ENCODE data around the gene ATAD1.
"Not testable (repeated sequence)": the region's sequence is repeated elsewhere in the genome, so short reads cannot be mapped to it uniquely, and the experiment has no call there.

ATAD1 gene

DNA sequence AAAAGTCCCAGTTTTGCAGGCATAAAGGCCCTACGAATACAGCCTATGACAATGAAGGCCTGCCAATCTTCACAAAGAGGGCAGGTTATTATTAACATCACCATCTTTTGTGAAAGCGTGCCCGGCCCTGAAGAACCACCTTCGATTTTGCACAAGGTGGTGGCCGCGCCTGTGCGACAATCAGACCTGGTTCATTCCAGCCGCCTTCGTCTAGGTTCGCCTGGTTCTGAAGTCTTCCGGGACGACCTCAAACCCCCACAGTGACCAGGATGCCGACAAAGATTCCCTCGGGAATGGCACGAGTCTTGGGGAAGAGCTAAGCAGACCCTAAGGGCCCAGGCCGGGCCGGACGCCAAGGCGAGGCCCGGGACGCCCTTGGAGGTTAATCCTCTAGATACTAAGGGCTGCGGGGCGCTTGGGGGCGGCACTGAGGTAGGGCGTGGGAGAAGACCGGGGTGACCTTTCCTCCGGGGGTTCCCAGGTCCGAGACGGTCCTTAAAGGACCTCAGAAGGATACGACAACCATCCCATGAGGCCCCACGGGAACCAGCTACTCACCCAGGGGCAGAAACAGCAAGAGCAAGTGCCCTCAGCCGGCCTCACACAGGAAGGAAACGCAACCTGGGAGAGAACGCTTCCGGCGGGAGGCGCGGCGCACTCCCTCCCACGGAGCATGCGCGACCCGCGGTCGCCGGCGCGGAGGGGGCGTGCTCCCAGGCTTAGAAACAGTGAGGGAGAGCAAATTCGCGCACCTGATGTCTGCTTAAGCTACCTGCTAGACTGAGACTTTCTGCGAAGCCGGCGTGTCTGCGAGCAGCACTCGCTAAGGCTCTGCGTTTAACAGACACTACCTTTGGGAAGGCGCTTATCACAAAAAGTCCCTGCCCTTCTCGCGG is at the start of gene ATAD1:
ATAD1 (minus strand) TSS at position 618 of the 896 bp plus-strand sequence. CDS start 3,627 bp downstream, outside the sequence.
- DNase-seq (ENCODE audit: low read depth) = peak; percentile 79

- DNase-seq (ENCODE audit: low read depth) = no peak
Observed at GRCh38 chr10:87867453-87867852, 49.4 kb upstream of the ATAD1 start.

DNA sequence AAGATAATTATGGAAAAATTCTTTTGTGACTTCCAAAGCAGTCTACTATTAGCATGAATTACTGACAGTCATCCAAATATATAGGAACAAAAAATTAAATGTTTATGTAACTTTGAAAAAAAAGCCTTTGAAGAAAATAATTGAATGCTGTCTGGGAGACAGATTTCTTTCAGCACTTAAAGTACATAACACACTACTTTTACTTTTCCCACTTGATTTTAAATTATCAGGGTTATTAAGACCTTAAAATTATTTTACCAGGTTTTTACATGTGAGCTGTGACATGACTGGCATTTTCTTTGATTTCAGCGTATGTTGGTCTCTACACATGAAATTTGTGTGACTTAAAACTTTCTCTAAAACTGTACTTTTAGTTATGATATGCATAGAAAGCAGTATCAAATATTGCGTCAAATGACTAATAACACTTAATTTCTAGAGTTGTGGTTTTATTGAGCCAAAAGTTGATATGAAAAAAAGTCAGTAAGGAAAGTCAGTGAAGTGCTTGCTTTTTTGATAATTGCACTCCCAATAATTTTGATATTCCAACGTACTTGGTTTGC is 48.5 kb upstream of the ATAD1 start:
- DNase-seq (ENCODE audit: low read depth) = no peak

DNA sequence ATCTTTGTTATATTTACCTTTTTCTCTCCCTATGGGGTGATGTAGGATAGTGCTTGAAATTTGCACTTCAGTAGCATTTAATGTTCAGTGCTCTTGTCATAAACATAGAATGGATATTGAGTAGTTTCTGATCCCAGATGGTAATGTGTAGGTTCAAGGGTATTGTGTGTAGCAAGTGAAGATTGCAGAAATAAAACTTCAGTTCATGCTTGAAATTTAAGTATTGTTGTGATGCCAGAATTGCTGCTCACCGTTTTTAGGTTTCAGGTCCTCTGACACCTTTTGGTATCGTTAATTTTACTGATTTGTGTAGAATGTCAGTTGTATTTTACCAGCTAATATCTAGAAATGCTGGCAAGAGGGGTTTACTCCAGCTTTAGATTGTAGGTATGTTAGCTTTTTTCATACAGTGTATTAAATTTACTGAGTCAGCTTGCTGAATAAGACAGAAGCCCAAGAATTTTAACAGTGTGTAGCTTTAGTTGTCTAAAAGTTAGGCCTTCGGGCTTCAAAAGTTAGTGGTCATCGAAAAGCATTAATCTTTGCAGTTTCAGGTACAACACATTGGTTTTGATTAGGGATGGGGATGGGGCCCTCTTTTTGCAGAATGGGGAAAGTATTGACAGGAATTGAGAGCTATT is 47.3 kb upstream of the ATAD1 start:
- no peak for DNase-seq (ENCODE audit: low read depth)

- no peak for DNase-seq (ENCODE audit: low read depth)
Observed at GRCh38 chr10:87864496-87865059, 46.6 kb upstream of the ATAD1 start.

DNA sequence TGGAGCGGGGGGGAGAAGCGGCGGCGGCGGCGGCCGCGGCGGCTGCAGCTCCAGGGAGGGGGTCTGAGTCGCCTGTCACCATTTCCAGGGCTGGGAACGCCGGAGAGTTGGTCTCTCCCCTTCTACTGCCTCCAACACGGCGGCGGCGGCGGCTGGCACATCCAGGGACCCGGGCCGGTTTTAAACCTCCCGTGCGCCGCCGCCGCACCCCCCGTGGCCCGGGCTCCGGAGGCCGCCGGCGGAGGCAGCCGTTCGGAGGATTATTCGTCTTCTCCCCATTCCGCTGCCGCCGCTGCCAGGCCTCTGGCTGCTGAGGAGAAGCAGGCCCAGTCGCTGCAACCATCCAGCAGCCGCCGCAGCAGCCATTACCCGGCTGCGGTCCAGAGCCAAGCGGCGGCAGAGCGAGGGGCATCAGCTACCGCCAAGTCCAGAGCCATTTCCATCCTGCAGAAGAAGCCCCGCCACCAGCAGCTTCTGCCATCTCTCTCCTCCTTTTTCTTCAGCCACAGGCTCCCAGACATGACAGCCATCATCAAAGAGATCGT is 46.0 kb upstream of the ATAD1 start:
- DNase-seq (ENCODE audit: low read depth) = peak; percentile 4

GRCh38 chr10:87863053-87863943 is 45.3 kb upstream of the ATAD1 start, which contains the start of the genes KLLN and PTEN:
Gene KLLN, minus strand, starts transcription at chr10:87863533. Its CDS starts 1,046 bp downstream, at chr10:87862487.
Gene PTEN, plus strand, starts transcription at chr10:87863625. Its CDS starts 845 bp downstream, at chr10:87864470.
- DNase-seq (ENCODE audit: low read depth) = peak; percentile 74

DNA sequence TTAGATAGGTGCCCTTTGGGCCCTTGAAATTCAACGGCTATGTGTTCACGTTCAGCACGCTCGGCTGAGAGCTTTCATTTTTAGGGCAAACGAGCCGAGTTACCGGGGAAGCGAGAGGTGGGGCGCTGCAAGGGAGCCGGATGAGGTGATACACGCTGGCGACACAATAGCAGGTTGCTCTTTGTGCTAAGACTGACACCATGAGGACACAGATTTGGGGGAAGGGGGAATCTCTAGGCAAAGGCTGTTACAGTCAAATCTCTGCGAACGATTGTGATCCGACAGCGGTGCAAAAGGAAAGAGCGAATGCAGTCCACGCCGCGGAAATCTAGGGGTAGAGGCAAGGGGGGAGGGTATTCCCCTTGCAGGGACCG is 44.6 kb upstream of the ATAD1 start:
- DNase-seq (ENCODE audit: low read depth) = no peak

DNA sequence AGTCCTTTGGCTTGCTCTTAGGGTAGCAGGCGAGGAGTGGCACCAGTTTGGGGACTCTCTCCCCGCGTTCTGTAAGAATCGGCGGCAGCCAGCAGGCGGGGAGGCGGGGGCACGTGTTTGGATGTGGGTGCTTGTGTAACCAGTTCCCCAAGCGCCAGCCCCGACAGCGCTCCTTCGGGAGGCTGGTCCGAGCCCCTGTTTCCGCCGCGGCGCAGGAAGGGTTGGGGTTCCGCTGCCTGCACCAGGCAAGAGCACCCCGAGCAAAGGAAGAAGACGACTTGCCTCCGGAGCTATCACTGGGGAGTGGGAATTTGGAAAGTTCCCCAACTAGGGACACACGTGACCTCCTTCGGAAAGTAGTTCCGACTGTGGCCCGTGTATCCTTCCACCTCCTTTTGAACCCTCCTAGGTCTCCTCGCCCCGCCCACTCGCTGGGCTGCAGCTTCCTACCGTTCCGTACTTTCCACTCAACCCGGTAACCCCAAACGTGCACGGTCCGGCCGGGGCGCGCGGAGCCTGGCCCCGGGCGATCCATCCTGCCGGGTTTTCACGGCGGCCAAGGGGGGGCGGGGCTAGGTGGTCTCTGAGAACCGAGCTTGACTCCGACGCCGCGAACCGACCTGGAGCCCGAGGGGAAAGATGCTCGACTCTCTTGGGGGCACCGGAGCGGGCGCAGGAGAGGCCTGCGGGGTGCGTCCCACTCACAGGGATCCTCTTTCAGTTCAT is 44.1 kb upstream of the ATAD1 start:
- peak; percentile 88 for DNase-seq (ENCODE audit: low read depth)

DNA sequence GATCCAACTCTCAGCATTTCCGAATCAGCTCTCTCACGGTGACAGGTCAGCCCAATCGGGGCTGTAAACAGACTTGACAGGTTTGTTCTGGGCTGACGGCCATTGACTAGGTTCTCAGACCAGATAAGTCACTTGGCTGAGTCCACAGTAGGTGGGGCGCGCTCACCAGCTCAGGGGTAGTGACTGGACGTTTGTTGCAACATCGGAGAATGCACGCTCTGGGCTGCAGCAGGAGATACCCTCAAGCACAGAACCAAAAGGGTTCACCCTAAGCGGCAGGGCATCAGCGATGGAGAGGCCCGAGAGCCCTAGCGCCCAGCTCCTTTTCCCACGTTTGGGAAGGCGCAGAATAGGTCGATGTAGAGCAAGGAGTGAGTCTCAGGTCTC is 43.5 kb upstream of the ATAD1 start:
- DNase-seq (ENCODE audit: low read depth) = peak; percentile 16

DNA sequence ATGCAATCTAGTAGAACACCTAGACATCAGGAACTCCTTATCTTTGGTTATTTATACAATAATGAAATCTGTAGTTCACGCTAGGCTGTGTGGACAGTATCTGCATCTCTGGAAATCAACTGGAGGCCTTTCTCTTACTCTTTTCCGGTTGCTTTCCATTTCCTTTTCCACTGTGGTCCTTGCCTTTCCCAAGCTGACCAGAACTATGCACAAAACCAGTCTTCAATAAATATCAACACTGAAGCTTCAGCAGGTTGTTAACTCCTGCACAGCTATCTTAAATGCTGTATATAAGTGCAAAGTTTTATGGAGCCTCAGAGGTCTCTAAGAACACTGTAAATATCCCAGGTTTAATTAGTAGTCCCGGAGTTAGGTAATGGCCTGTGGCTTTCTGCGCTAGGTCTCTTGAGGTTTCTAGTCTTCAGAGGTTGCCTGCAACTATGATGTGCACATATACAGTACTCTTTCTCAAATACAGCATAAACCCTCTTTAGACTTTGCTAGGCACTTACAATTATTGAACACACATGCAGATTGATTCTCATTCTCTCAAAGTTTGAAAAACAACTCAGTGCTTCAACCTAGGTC is 42.9 kb upstream of the ATAD1 start:
- DNase-seq (ENCODE audit: low read depth) = no peak

DNA sequence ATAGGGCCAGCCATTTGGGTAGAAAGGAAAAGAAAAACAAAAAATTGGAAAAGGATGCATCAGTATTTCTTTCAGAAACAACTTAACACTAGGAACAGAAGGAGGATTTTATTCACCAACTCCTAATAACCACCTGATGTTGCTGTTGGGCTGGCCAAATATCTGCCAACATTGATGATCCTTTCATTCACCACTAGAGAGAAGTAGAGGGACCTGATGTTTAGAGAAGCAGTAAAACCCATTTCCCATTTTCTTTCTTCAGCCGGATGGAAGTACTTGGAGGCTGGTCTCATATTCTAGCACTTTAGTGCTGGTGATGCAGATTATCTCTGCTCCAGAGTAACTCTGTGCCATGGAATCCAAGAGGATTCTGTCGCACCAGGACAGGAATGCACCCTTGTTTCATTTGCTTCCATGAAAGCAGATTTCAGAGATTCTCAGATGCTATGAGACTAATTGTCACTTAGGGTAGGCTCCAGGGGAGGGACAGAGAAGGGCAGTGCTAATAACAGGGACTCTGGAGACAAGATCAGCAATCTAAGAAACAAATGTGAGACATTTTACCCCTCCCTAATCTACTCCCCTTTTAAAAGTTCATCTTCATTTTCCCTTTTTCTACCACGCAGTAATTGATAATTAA is 42.2 kb upstream of the ATAD1 start:
- DNase-seq (ENCODE audit: low read depth) = no peak

DNA sequence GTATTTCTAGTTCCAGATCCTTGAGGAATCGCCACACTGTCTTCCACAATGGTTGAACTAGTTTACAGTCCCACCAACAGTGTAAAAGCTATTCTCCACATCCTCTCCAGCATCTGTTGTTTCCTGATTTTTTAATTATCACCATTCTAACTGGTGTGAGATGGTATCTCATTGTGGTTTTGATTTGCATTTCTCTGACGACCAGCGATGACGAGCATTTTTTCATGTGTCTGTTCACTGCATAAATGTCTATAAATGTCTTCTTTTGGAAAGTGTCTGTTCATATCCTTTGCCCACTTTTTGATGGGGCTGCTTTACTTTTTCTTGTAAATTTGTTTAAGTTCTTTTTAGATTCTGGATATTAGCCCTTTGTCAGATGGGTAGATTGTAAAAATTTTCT is 37.6 kb upstream of the ATAD1 start:
- DNase-seq (ENCODE audit: low read depth) = not testable (repeated sequence)

DNA sequence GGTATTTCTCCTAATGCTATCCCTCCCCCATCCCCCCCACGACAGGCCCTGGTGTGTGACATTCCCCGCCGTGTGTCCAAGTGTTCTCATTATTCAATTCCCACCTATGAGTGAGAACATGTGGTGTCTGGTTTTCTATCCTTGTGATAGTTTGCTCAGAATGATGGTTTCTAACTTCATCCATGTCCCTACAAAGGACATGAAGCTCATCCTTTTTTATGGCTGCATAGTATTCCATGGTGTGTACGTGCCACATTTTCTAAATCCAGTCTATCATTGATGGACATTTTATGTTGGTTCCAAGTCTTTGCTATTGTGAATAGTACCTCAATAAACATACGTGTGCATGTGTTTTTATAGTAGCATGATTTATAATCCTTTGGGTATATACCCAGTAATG is 37.2 kb upstream of the ATAD1 start:
- not testable (repeated sequence) for DNase-seq (ENCODE audit: low read depth)

DNA sequence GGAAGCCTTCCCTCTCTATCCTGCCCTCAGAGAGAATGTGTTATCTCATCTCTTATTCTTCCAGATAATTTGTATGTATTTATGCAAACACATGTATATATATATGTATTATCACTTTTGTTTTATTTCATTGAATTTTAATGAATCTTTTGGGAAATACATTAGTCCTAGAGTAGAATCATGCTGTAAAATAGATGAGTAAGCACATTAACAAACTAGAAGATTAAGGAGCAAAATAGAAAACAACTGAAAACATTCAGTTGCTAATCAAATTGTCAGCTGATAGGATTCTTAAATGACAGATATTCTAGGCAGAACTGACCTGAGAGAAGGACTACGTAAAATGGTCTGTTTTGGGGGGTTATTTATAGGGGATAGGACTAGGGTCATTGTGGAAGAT is 34.1 kb upstream of the ATAD1 start:
- DNase-seq (ENCODE audit: low read depth) = no peak

DNA sequence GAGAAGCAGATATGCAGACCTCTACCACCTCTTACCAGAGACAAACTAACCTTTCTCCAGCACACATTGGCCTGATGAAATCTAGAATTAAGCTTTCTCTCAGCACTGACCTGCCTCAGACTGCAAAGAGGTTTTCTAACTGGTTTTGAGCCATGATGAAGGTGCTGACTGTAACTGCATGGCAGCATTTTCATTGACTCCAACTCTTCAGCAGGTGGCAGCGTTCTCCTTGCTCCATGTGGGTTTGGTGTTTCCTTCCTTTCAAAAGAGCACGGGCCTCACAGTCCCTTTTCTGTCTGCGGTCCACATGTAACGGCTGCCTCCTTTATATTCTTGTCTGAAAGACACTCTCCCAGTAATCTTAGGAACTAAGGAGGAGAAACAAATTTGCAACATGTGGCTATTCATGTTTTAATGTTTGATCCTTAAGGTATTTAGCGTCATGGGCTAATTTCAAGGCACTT is 32.7 kb upstream of the ATAD1 start:
- DNase-seq (ENCODE audit: low read depth) = peak; percentile 19

- DNase-seq (ENCODE audit: low read depth) = no peak
Observed at GRCh38 chr10:87849001-87849400, 31.0 kb upstream of the ATAD1 start.

- no peak for DNase-seq (ENCODE audit: low read depth)
Observed at GRCh38 chr10:87847550-87847949, 29.5 kb upstream of the ATAD1 start.

- not testable (repeated sequence) for DNase-seq (ENCODE audit: low read depth)
Observed at GRCh38 chr10:87846711-87847110, 28.7 kb upstream of the ATAD1 start.

- no peak for DNase-seq (ENCODE audit: low read depth)
Observed at GRCh38 chr10:87846023-87846422, 28.0 kb upstream of the ATAD1 start.
